ENCODE results near the gene ERC2. TPM values are rescaled to one million over a fixed set of nuclear protein-coding genes. Genes with fewer than 3 reads are reported as not detected.

ERC2 gene
- total and polyA plus RNA-seq, 9 donors = 1.2 to 9.4 (median 5.4) TPM

DNA sequence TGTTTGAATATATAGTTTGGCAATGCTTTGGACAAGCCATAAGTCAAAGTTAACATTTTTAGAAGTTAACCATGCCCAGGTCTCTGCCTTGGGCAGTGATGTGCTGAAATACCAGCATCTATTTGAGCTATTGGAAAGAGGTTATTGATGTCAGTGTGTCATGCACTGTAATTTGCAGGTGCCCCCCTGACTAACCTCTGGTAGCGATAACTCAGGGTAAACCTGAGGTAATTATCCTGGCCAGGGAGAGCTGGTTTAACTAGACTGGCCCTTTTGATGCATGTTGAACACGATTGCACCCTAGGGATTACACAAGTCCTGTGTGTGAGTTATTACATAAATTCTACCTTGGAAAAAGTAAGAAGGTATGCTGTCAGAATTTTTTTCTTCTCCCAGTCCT is 525.4 kb downstream of the ERC2 start:
- intact Hi-C loops (cut with DNase I) = loop anchor here in 1 of 4 donors (5.0 kb wide), 1 partner anchor 616 kb away; no protein-coding TSS in a partner anchor
- Histone ChIP-seq H3K27me3 (no peaks in the 10 kb centered on the region), H3K9me3 (no peaks in the 10 kb centered on the region), H3K4me1 (ENCODE audit: insufficient read depth) (no peaks in the 10 kb centered on the region), H3K27ac (no peak overlapping the region), H3K36me3 (no peaks in the 10 kb centered on the region), H3K4me3 (no peak overlapping the region)
- TF ChIP-seq, protein P1, sequence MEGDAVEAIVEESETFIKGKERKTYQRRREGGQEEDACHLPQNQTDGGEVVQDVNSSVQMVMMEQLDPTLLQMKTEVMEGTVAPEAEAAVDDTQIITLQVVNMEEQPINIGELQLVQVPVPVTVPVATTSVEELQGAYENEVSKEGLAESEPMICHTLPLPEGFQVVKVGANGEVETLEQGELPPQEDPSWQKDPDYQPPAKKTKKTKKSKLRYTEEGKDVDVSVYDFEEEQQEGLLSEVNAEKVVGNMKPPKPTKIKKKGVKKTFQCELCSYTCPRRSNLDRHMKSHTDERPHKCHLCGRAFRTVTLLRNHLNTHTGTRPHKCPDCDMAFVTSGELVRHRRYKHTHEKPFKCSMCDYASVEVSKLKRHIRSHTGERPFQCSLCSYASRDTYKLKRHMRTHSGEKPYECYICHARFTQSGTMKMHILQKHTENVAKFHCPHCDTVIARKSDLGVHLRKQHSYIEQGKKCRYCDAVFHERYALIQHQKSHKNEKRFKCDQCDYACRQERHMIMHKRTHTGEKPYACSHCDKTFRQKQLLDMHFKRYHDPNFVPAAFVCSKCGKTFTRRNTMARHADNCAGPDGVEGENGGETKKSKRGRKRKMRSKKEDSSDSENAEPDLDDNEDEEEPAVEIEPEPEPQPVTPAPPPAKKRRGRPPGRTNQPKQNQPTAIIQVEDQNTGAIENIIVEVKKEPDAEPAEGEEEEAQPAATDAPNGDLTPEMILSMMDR (IDR thresholded peaks at IDR 0.05) = no peak
- no peak for TF ChIP-seq EP300 (IDR thresholded peaks at IDR 0.05)
- TF ChIP-seq POLR2A (IDR thresholded peaks at IDR 0.05) = no peak
- DNase-seq = no peak
- 86 to 94% (median 92%) methylated on average over 2 of the region's 2 CpGs for WGBS, 3 donors

DNA sequence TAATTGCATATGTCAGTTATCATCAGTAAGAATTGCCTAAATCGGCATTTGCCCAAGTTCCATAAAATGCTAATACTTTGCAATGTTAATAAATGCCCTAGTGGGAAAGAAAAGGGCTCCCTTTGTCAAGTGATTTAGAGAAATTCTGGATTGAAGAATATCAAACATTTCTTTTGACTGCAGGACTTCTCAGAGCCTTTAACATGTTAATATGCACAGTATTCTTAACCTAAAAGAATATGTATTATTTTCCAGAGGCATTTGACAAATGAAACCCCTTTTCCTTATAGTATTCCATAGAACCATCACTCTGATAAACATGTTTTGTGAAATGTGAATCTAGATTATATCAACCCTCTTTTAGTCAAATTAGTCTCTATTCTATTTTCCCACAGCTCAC is 529.0 kb downstream of the ERC2 start:
- Histone ChIP-seq H3K4me3 (no peak overlapping the region), H3K27ac (no peak overlapping the region), H3K4me1 (ENCODE audit: insufficient read depth) (peaks cover 2% of the 10 kb centered on the region), H3K9me3 (no peaks in the 10 kb centered on the region), H3K27me3 (no peaks in the 10 kb centered on the region), H3K36me3 (no peaks in the 10 kb centered on the region)
- DNase-seq = no peak
- WGBS, 3 donors = 93 to 96% (median 95%) methylated on average over 1 of the region's 1 CpG
- TF ChIP-seq, protein P1 (IDR thresholded peaks at IDR 0.05) = no peak
- TF ChIP-seq EP300 (IDR thresholded peaks at IDR 0.05) (no peak), POLR2A (IDR thresholded peaks at IDR 0.05) (no peak)
- intact Hi-C loops (cut with DNase I) = no loop called here

DNA sequence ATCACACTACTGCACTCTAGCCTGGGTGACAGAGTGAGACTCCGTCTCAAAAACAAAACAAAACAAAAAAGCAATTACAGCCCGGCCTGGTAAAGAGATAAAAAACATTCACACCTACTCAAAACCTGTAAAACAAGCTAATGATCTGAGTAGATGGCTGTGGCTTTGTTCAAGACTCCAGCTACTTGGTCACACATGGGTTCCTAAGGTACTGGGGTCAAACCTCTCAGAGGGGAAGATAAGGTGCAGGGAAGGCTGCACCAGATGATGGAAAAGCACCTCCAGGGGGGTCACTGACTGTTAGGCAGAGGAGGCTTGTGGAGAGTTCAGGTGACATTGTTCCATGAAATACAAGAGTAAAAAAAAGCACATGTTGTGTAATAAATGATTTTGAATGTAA is 531.0 kb downstream of the ERC2 start:
- no peaks in the 10 kb centered on the region for H3K27me3 ChIP-seq
- no peak for TF ChIP-seq POLR2A (IDR thresholded peaks at IDR 0.05)
- TF ChIP-seq, protein P1 (IDR thresholded peaks at IDR 0.05) = no peak
- no peak for TF ChIP-seq EP300 (IDR thresholded peaks at IDR 0.05)
- no peaks in the 10 kb centered on the region for H3K9me3 ChIP-seq
- H3K4me1 ChIP-seq (ENCODE audit: insufficient read depth) = peaks cover 2% of the 10 kb centered on the region
- DNase-seq = no peak
- H3K27ac ChIP-seq = no peak overlapping the region
- H3K4me3 ChIP-seq = no peak overlapping the region
- WGBS, 3 donors = 80 to 93% (median 86%) methylated on average over 2 of the region's 2 CpGs
- H3K36me3 ChIP-seq = no peaks in the 10 kb centered on the region
- intact Hi-C loops (cut with DNase I) = no loop called here

DNA sequence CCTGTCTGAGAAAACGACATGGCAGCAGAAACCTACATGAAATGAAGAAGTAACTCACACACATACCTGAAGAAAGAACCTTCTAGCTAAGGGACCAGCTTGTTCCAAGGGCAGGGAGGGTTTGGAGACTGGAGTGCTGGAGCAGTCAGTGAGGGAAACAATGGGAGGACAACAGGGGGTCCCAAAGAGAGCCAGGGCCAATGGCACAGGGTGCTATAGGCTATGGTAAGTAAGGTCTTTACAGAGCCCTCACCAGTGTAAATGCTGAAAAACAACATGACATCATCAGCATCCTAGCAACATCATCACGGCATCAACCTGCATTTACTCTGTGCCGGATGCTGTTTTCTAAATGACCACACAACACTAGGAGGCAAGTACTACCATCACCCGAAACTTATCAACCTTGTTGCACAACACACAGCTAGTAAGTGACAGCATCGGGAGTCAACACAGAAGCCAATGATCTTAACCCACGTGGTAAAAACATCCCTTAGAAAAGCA is 531.7 kb downstream of the ERC2 start:
- intact Hi-C loops (cut with DNase I) = no loop called here
- H3K9me3 ChIP-seq = no peaks in the 10 kb centered on the region
- peaks cover 2% of the 10 kb centered on the region for H3K4me1 ChIP-seq (ENCODE audit: insufficient read depth)
- H3K27me3 ChIP-seq = no peaks in the 10 kb centered on the region
- H3K4me3 ChIP-seq = no peak overlapping the region
- DNase-seq = no peak
- TF ChIP-seq POLR2A (IDR thresholded peaks at IDR 0.05) (no peak), EP300 (IDR thresholded peaks at IDR 0.05) (no peak)
- TF ChIP-seq, protein P1 (IDR thresholded peaks at IDR 0.05) = no peak
- WGBS, 3 donors = 87 to 90% (median 88%) methylated on average over 6 of the region's 6 CpGs
- H3K27ac ChIP-seq = no peak overlapping the region
- no peaks in the 10 kb centered on the region for H3K36me3 ChIP-seq

Measured in ovary (tissue), 9 donors.